Measurements from ENCODE around the gene HIP1R. TPM values are rescaled to one million over a fixed set of nuclear protein-coding genes. Genes with fewer than 3 reads are reported as not detected.

The HIP1R gene
- total and polyA plus RNA-seq, 2 of the 8 experiments (the other 6 are each of a cell fraction or from before 2014, with no cell fraction given) = 11.2 to 14.5 TPM

- Histone ChIP-seq H3K4me2 (ENCODE audit: insufficient read depth in 1 of 2, low read depth in 2 of 2, low read length in 2 of 2) (no peak overlapping the region), H3K23ac (ENCODE audit: insufficient read length) (no peak overlapping the region), H3K18ac (ENCODE audit: extremely low read depth, low read length) (no peak overlapping the region), H3K79me1 (ENCODE audit: low read depth, low read length) (no peaks in the 10 kb centered on the region), H3K4me1 (replicated peaks in 1 of 4; ENCODE audit: control insufficient read depth in 3 of 4, insufficient read depth in 4 of 4, low read length in 3 of 4) (peaks cover 0 to 3% (median 0%) of the 10 kb centered on the region in 4 experiments; a peak in 2 of 7 replicates), H4K20me1 (replicated peaks in 1 of 2; ENCODE audit: control insufficient read depth in 1 of 2, insufficient read depth in 2 of 2, low read length in 2 of 2) (no peaks in the 10 kb centered on the region), H3K56ac (replicated peaks; ENCODE audit: insufficient read length, low read depth, low read length) (no peak overlapping the region), H3K4ac (replicated peaks; ENCODE audit: insufficient read length, low read depth, low read length) (no peak overlapping the region), H3K9me3 (ENCODE audit: insufficient read depth in 2 of 2, low read depth in 1 of 2, low read length in 1 of 2) (no peaks in the 10 kb centered on the region), H2AFZ (ENCODE audit: low read length) (no peak overlapping the region), H2BK120ac (replicated peaks; ENCODE audit: low read depth, low read length) (no peak overlapping the region), H3K9ac (replicated peaks in 1 of 4; ENCODE audit: extremely low read depth in 1 of 4, low read depth in 3 of 4, low read length in 3 of 4) (no peak overlapping the region), H2BK12ac (ENCODE audit: low read depth, low read length) (no peak overlapping the region), H3K27me3 (replicated peaks in 1 of 4; ENCODE audit: control insufficient read depth in 3 of 4, extremely low read depth in 1 of 4, insufficient read depth in 3 of 4, low read length in 3 of 4) (no peaks in the 10 kb centered on the region), H4K8ac (ENCODE audit: extremely low read depth, insufficient read depth, low read length) (no peak overlapping the region), H3K23me2 (ENCODE audit: low read depth, low read length) (no peaks in the 10 kb centered on the region), H3K36me3 (ENCODE audit: control insufficient read depth in 2 of 4, insufficient read depth in 4 of 4, low read length in 3 of 4) (no peaks in the 10 kb centered on the region), H2BK5ac (ENCODE audit: low read depth, low read length) (no peak overlapping the region), H2BK15ac (ENCODE audit: low read length) (no peak overlapping the region), H3K27ac (ENCODE audit: low read depth, low read length) (no peak overlapping the region), H3K79me2 (ENCODE audit: control insufficient read depth in 1 of 2, insufficient read depth in 2 of 2, low read length in 2 of 2) (no peaks in the 10 kb centered on the region), H4K5ac (ENCODE audit: insufficient read length, low read depth, low read length) (no peak overlapping the region), H3K14ac (ENCODE audit: insufficient read length) (no peak overlapping the region), H2AK5ac (ENCODE audit: low read depth, low read length) (no peak overlapping the region), H2BK20ac (ENCODE audit: low read length) (no peak overlapping the region), H3K4me3 (ENCODE audit: extremely low read depth in 1 of 4, insufficient read depth in 2 of 4, low read depth in 3 of 4, low read length in 4 of 4) (no peak overlapping the region), H4K91ac (replicated peaks; ENCODE audit: insufficient read length, low read length) (no peak overlapping the region)
- no peak for DNase-seq (ENCODE audit: low read depth in 1 of 2, low spot score in 2 of 2)
- FAIRE-seq = no peak
- POLR2A ChIA-PET (ENCODE audit: partially characterized antibody) = interaction anchor here (1.2 kb wide), 1 partner anchor 15 kb away, joined by 4 read pairs; the partner anchor contains the start of gene CCDC62
- 89% methylated on average over 4 of the region's 4 CpGs; no CpG with 5 or more reads in 1 of the 2 experiments for WGBS, 2 experiments (ENCODE audit: extremely low coverage in 1 of 2, insufficient coverage in 1 of 2, insufficient read length in 1 of 2, insufficient replicate concordance in 2 of 2, low coverage in 1 of 2, low lambda C conversion rate in 2 of 2, missing lambda C conversion rate in 1 of 2)
- no peak for TF ChIP-seq JUN (IDR thresholded peaks at IDR 0.05; ENCODE audit: low read depth, low read length)
- TF ChIP-seq KDM1A (IDR thresholded peaks at IDR 0.05; ENCODE audit: borderline replicate concordance, low read length) = no peak
- TF ChIP-seq SIX5 (IDR thresholded peaks at IDR 0.05; ENCODE audit: low read depth, low read length) = no peak
- no peak for TF ChIP-seq HDAC6 (IDR thresholded peaks at IDR 0.05; ENCODE audit: low read depth, low read length)
- TF ChIP-seq SUZ12 (IDR thresholded peaks at IDR 0.05; ENCODE audit: low read length) = no peak
- no peak for TF ChIP-seq RXRA (IDR thresholded peaks at IDR 0.05; ENCODE audit: insufficient read depth, low read depth, low read length)
- no peak for TF ChIP-seq FOSL1 (IDR thresholded peaks at IDR 0.05; ENCODE audit: insufficient read depth, low read depth, low read length)
- TF ChIP-seq TAF7 (optimal IDR thresholded peaks at IDR 0.05; ENCODE audit: borderline replicate concordance, low read depth, low read length) = no peak
- no peak for TF ChIP-seq CEBPB (IDR thresholded peaks at IDR 0.05; ENCODE audit: low read depth, low read length)
- TF ChIP-seq EP300 (IDR thresholded peaks at IDR 0.05; ENCODE audit: borderline replicate concordance in 1 of 2, low read depth in 2 of 2, low read length in 2 of 2) = no peak
- CTCF ChIA-PET (ENCODE audit: partially characterized antibody) = no interaction called here
Measured at GRCh38 chr12:122788387-122788786, 46.9 kb upstream of the HIP1R start.
